K562 (cell line): ENCODE data around the gene ATXN1. TPM values are rescaled to one million over a fixed set of nuclear protein-coding genes. Genes with fewer than 3 reads are reported as not detected.

Experiments used
- CBX1 ChIP-seq: sonication (generic); IDR thresholded peaks from 2 replicates; pipeline ENCODE4 v1.6.1; 2016; ENCODE audit warnings: antibody characterized with exemption, low read depth, mild to moderate bottlenecking
- ETS1 ChIP-seq: conservative IDR thresholded peaks from 2 replicates; pipeline ENCODE4 v1.6.1; 2011; ENCODE audit warnings: low read depth, mild to moderate bottlenecking, low read length; ENCODE audit not compliant: control insufficient read depth
- HNRNPH1 ChIP-seq: fragments of 200-400 bp; formaldehyde crosslinking; optimal IDR thresholded peaks from 2 replicates; pipeline ENCODE3; 2017; ENCODE audit warnings: low read depth, mild to moderate bottlenecking, low read length, moderate library complexity
- HOXB6 ChIP-seq: fragments of 250-450 bp; sonication (Bioruptor Pico); IDR thresholded peaks from 2 replicates; pipeline ENCODE4 v1.5.1; 2022; ENCODE audit warnings: mild to moderate bottlenecking, borderline replicate concordance
- IRF1 ChIP-seq: sonication (generic); formaldehyde crosslinking; IDR thresholded peaks from 2 replicates; pipeline ENCODE4 v1.8.0; 2022; ENCODE audit warnings: missing genetic modification reagents, mild to moderate bottlenecking, borderline replicate concordance
- NFATC3 ChIP-seq: fragments of 450-650 bp; IDR thresholded peaks from 2 replicates; pipeline ENCODE4 v1.6.1; 2017; ENCODE audit warnings: mild to moderate bottlenecking
- NRF1 ChIP-seq, 2 experiments: fragments of 450-650 bp; IDR thresholded peaks in 1 of 2; conservative IDR thresholded peaks in 1 of 2; 2 replicates each; pipeline ENCODE4 v1.6.1; 2014; ENCODE audit warnings: mild to moderate bottlenecking in 2 of 2
- RUNX1 ChIP-seq: sonication (generic); IDR thresholded peaks from 2 replicates; pipeline ENCODE4 v1.6.1; 2016; ENCODE audit warnings: antibody characterized with exemption, low read depth
- THRB ChIP-seq: fragments of 450-650 bp; formaldehyde crosslinking; conservative IDR thresholded peaks from 2 replicates; pipeline ENCODE4 v1.4.0; 2022; ENCODE audit warnings: mild to moderate bottlenecking, missing genetic modification characterization
- ZBTB43 ChIP-seq: sonication (generic); formaldehyde crosslinking; IDR thresholded peaks from 2 replicates; pipeline ENCODE4 v1.8.0; 2023; ENCODE audit warnings: mild to moderate bottlenecking, missing genetic modification reagents
- ZC3H8 ChIP-seq: fragments of 450-650 bp; IDR thresholded peaks from 2 replicates; pipeline ENCODE4 v1.6.1; 2017
- ZFPM2 ChIP-seq: fragments of 250-450 bp; sonication (Bioruptor Pico); IDR thresholded peaks from 2 replicates; pipeline ENCODE4 v1.5.1; 2022; ENCODE audit warnings: mild to moderate bottlenecking
- ZNF79 ChIP-seq: fragments of 250-450 bp; sonication (Bioruptor Pico); IDR thresholded peaks from 2 replicates; pipeline ENCODE4 v1.4.0; 2020; ENCODE audit warnings: low read depth, mild to moderate bottlenecking, moderate library complexity
- polyA plus RNA-seq, 8 experiments: library from polyadenylated mRNA; depleted of rRNA in 4 of 8; stranded (reverse) in 5 of 8; unstranded in 3 of 8; fragments of >200 nt; fragmentation: Nextera tagmentation in 2 of 8; fragmentation: Illumina TruSeq in 1 of 8; extraction: Ambion mirVana in 2 of 8; extraction: Trizol in 1 of 8; gene quantifications; 2 replicates each; pipeline versions ENCODE4 v1.2.1 to v1.2.3, GENCODE V29; 2011 to 2014; ENCODE audit warnings: inconsistent platforms in 1 of 8, missing spikeins in 1 of 8
- total RNA-seq, 7 experiments: library from RNA; depleted of rRNA in 6 of 7; stranded (reverse); fragments of >200 nt in 6 of 7; fragmentation: Illumina TruSeq in 2 of 7; extraction: Trizol in 2 of 7; gene quantifications; 2 replicates each; pipeline versions ENCODE4 v1.2.1 to v1.2.3, GENCODE V29; 2011 to 2021; ENCODE audit warnings: low replicate concordance in 1 of 7

The ATXN1 gene
- total and polyA plus RNA-seq, 9 of the 15 experiments (the other 6 are each of a cell fraction or from before 2014, with no cell fraction given), result under 0.01 to 1.2 (median 0.58) TPM

GRCh38 chr6:16418151-16418550 is 343.1 kb downstream of the ATXN1 start (continued):
- no peak for TF ChIP-seq RUNX1
- no peak for TF ChIP-seq NFATC3
- no peak for TF ChIP-seq ZNF79 (CRISPR knock-in tag)
- no peak for TF ChIP-seq ZC3H8
- TF ChIP-seq IRF1 (CRISPR knock-in tag), result no peak
- TF ChIP-seq ZBTB43 (CRISPR knock-in tag), result no peak
- no peak for TF ChIP-seq ETS1
- TF ChIP-seq NRF1 (conservative IDR thresholded peaks at IDR 0.05 in 1 of 2, IDR thresholded peaks at IDR 0.05 in 1 of 2), result no peak
- TF ChIP-seq THRB (CRISPR knock-in tag), result no peak
- TF ChIP-seq ZFPM2 (CRISPR knock-in tag), result no peak
- TF ChIP-seq HOXB6, result no peak
- no peak for TF ChIP-seq CBX1
- no peak for TF ChIP-seq HNRNPH1
